Activated CD4-positive, alpha-beta T cell treated with anti-CD3 and anti-CD28 coated beads for 36 hours (primary cell): Measurements from ENCODE around the gene NAT16. TPM values are rescaled to one million over a fixed set of nuclear protein-coding genes. Genes with fewer than 3 reads are reported as not detected.
"Not testable (repeated sequence)": the region's sequence is repeated elsewhere in the genome, so short reads cannot be mapped to it uniquely, and the experiment has no call there.

ENCODE experiments used
- ATAC-seq: fragments of 200-7000 bp; cut with Tn5 transposase; one replicate; pipeline ENCODE4 v1.10.0; 2021; ENCODE audit warnings: mild to moderate bottlenecking, moderate library complexity
- CTCF ChIA-PET: fragments of 350-600 bp; sonication (Branson Sonifier 250); formaldehyde crosslinking; loops from one replicate; lab custom pipeline; 2021; ENCODE audit warnings: antibody characterized with exemption; lab: Charles Lee
- POLR2A ChIA-PET: fragments of 350-600 bp; sonication (Branson Sonifier 250); formaldehyde crosslinking; loops from one replicate; lab custom pipeline; 2021; ENCODE audit warnings: antibody characterized with exemption, inconsistent platforms; lab: Charles Lee
- DNase-seq: peaks from one replicate; pipeline ENCODE4 v3.0.0-alpha.2; 2020
- H3K27ac Mint-ChIP-seq: one replicate; pipeline ENCODE4 v1.8.0; 2021; ENCODE audit warnings: mixed read lengths
- H3K27me3 Mint-ChIP-seq: one replicate; pipeline ENCODE4 v1.8.0; 2021; ENCODE audit warnings: mixed read lengths
- H3K36me3 Mint-ChIP-seq: one replicate; pipeline ENCODE4 v1.8.0; 2021; ENCODE audit warnings: low read depth, mixed read lengths
- H3K4me1 Mint-ChIP-seq: one replicate; pipeline ENCODE4 v1.8.0; 2021; ENCODE audit warnings: mixed read lengths
- H3K4me3 Mint-ChIP-seq: one replicate; pipeline ENCODE4 v1.8.0; 2021; ENCODE audit warnings: mild to moderate bottlenecking, moderate library complexity, mixed read lengths
- H3K9me3 Mint-ChIP-seq: one replicate; pipeline ENCODE4 v1.8.0; 2021; ENCODE audit warnings: low read depth, mixed read lengths
- intact Hi-C, 2 experiments: fragments of 100-400 bp; cut with DNase I in 1 of 2; cut with micrococcal nuclease in 1 of 2; formaldehyde crosslinking; loops; one replicate each; pipeline versions ENCODE4 v1.14.2 to v1.15.1; 2022 to 2024; cut with DNase I, micrococcal nuclease
- microRNA-seq: library from miRNA; unstranded; fragments of <30 nt; microRNA quantifications from one replicate; pipeline ENCODE4 v1.2.0, GENCODE V29; 2021; ENCODE audit warnings: borderline replicate concordance
- total RNA-seq, 2 experiments: library from RNA; stranded (reverse); gene quantifications; one replicate each; pipeline ENCODE4 v1.2.3, GENCODE V29; 2021

NAT16 gene
- total RNA-seq, 2 experiments from 2014 or later, result not detected

- POLR2A ChIA-PET, result no interaction called here
- ATAC-seq (no peak), DNase-seq (no peak)
- CTCF ChIA-PET, result interaction anchor here (0.7 to 2.8 kb wide), 8 partner anchors 12 to 66 kb away, joined by 3 to 10 read pairs (median 4); no protein-coding TSS in a partner anchor
- H3K27ac Mint-ChIP-seq, result no peak overlapping the region
- H3K9me3 Mint-ChIP-seq, result no peaks in the 10 kb centered on the region
- H3K27me3 Mint-ChIP-seq, result peaks cover 52% of the 10 kb centered on the region
- no peaks in the 10 kb centered on the region for H3K36me3 Mint-ChIP-seq
- no peak overlapping the region for H3K4me3 Mint-ChIP-seq
- peaks cover 33% of the 10 kb centered on the region for H3K4me1 Mint-ChIP-seq
- intact Hi-C loops, result no loop called here
These were observed 54.0 kb downstream of the NAT16 start for GRCh38 chr7:101125989-101126650.

GRCh38 chr7:101124376-101125056 is 55.6 kb downstream of the NAT16 start:
- CTCF ChIA-PET, result interaction anchor here (0.7 to 2.8 kb wide), 5 partner anchors 13 to 347 kb away, joined by 3 to 10 read pairs (median 5); no protein-coding TSS in a partner anchor
- H3K4me1 Mint-ChIP-seq, result peaks cover 33% of the 10 kb centered on the region
- H3K4me3 Mint-ChIP-seq, result no peak overlapping the region
- no peaks in the 10 kb centered on the region for H3K9me3 Mint-ChIP-seq
- peaks cover 56% of the 10 kb centered on the region for H3K27me3 Mint-ChIP-seq
- no peaks in the 10 kb centered on the region for H3K36me3 Mint-ChIP-seq
- ATAC-seq (no peak), DNase-seq (no peak)
- no peak overlapping the region for H3K27ac Mint-ChIP-seq
- intact Hi-C loops, result no loop called here
- POLR2A ChIA-PET, result interaction anchor here (0.6 kb wide), 1 partner anchor 192 kb away, joined by 4 read pairs; no protein-coding TSS in a partner anchor

GRCh38 chr7:101123703-101124068 is 56.4 kb downstream of the NAT16 start:
- no peaks in the 10 kb centered on the region for H3K36me3 Mint-ChIP-seq
- DNase-seq (no peak), ATAC-seq (no peak)
- intact Hi-C loops, result no loop called here
- ChIA-PET POLR2A (no interaction called here), CTCF (interaction anchor here (0.7 to 2.8 kb wide), 3 partner anchors 18 to 347 kb away, joined by 3 to 9 read pairs (median 8); no protein-coding TSS in a partner anchor)
- H3K27me3 Mint-ChIP-seq, result peaks cover 58% of the 10 kb centered on the region
- H3K27ac Mint-ChIP-seq, result no peak overlapping the region
- H3K4me1 Mint-ChIP-seq, result peaks cover 33% of the 10 kb centered on the region
- no peaks in the 10 kb centered on the region for H3K9me3 Mint-ChIP-seq
- no peak overlapping the region for H3K4me3 Mint-ChIP-seq

- no peak overlapping the region for H3K4me3 Mint-ChIP-seq
- ChIA-PET POLR2A (no interaction called here), CTCF (interaction anchor here (1.6 to 2.8 kb wide), 3 partner anchors 19 to 46 kb away, joined by 5 to 9 read pairs (median 8); no protein-coding TSS in a partner anchor)
- H3K9me3 Mint-ChIP-seq, result no peaks in the 10 kb centered on the region
- peaks cover 56% of the 10 kb centered on the region for H3K27me3 Mint-ChIP-seq
- DNase-seq (no peak), ATAC-seq (no peak)
- no peak overlapping the region for H3K27ac Mint-ChIP-seq
- no peaks in the 10 kb centered on the region for H3K36me3 Mint-ChIP-seq
- peaks cover 33% of the 10 kb centered on the region for H3K4me1 Mint-ChIP-seq
- intact Hi-C loops, result no loop called here
These were observed 57.0 kb downstream of the NAT16 start for GRCh38 chr7:101122933-101123702.

GRCh38 chr7:101121991-101122932 is 57.8 kb downstream of the NAT16 start:
- Mint-ChIP-seq H3K36me3 (no peaks in the 10 kb centered on the region), H3K9me3 (no peaks in the 10 kb centered on the region), H3K27me3 (peaks cover 51% of the 10 kb centered on the region), H3K4me3 (peak overlapping the region; percentile 28), H3K27ac (peak overlapping the region; percentile 13), H3K4me1 (peaks cover 32% of the 10 kb centered on the region)
- intact Hi-C loops, result no loop called here
- DNase-seq (no peak), ATAC-seq (no peak)
- CTCF ChIA-PET, result interaction anchor here (0.6 to 2.2 kb wide), 4 partner anchors 14 to 122 kb away, joined by 3 to 9 read pairs (median 4); no protein-coding TSS in a partner anchor
- POLR2A ChIA-PET, result no interaction called here

GRCh38 chr7:101121631-101121990 is 58.5 kb downstream of the NAT16 start:
- ATAC-seq, intact Hi-C loops, DNase-seq, POLR2A ChIA-PET, H3K9me3 Mint-ChIP-seq, H3K4me3 Mint-ChIP-seq, H3K36me3 Mint-ChIP-seq: not testable (repeated sequence)
- peak overlapping the region; percentile 13 for H3K27ac Mint-ChIP-seq
- CTCF ChIA-PET, result interaction anchor here (1.6 to 2.2 kb wide), 2 partner anchors 22 to 44 kb away, joined by 5 to 9 read pairs; no protein-coding TSS in a partner anchor
- H3K4me1 Mint-ChIP-seq, result peaks cover 25% of the 10 kb centered on the region
- H3K27me3 Mint-ChIP-seq, result peaks cover 45% of the 10 kb centered on the region

Small RNAs within 50 kb of the gene (microRNA-seq; reads per million reads assigned to microRNA genes)
- gene MIR4653, result not detected

Other genes starting within 250 kb of the NAT16 start
- gene MUC3A, start 230.8 kb downstream of the NAT16 start, total RNA-seq, result not detected
- under 1 TPM in 1 of 2 experiments, not detected in 1; 0.34 TPM for gene MUC12, start 210.7 kb downstream of the NAT16 start, total RNA-seq
- gene MUC17, start 160.2 kb downstream of the NAT16 start, total RNA-seq, result not detected
- gene TRIM56, start 94.8 kb downstream of the NAT16 start, total RNA-seq, result 10 to 100 TPM; 35.3 to 40.8 TPM
- gene SERPINE1, start 53.2 kb downstream of the NAT16 start, total RNA-seq, result under 1 TPM; 0.05 to 0.07 TPM
- gene AP1S1, start 25.8 kb downstream of the NAT16 start, total RNA-seq, result 10 to 100 TPM; 33.7 to 43.0 TPM
- under 1 TPM; 0.09 to 0.11 TPM for gene VGF, start 14.7 kb downstream of the NAT16 start, total RNA-seq
- gene MOGAT3, start 20.7 kb upstream of the NAT16 start, total RNA-seq, result not detected
- gene PLOD3, start 37.3 kb upstream of the NAT16 start, total RNA-seq, result 10 to 100 TPM; 30.7 to 35.9 TPM
- 10 to 100 TPM; 44.2 TPM for gene ZNHIT1, start 37.9 kb upstream of the NAT16 start, total RNA-seq
- 10 to 100 TPM; 16.4 to 17.2 TPM for gene CLDN15, start 57.5 kb upstream of the NAT16 start, total RNA-seq
- gene FIS1, start 64.8 kb upstream of the NAT16 start, total RNA-seq, result 10 to 100 TPM; 70.5 to 92.6 TPM
- gene IFT22, start 141.5 kb upstream of the NAT16 start, total RNA-seq, result 1 to 10 TPM; 6.0 to 6.7 TPM
- not detected for gene COL26A1, start 182.6 kb upstream of the NAT16 start, total RNA-seq